LNCaP clone FGC (cell line): Measurements from ENCODE around the gene DCLK1.

ENCODE experiments used
- DNase-seq: peaks from one replicate; pipeline ENCODE4 v3.0.0-alpha.2; 2011; ENCODE audit warnings: low read depth
- H3K4me3 ChIP-seq: 2 replicates; pipeline ENCODE4 v1.5.1; 2011; ENCODE audit warnings: mild to moderate bottlenecking, low read depth, low read length, control low read depth
- TF ChIP-seq, protein P1 (sequence below): IDR thresholded peaks from 2 replicates; pipeline ENCODE4 v1.5.1; 2012; ENCODE audit warnings: mild to moderate bottlenecking; ENCODE audit not compliant: control insufficient read depth, insufficient read depth; ENCODE audit errors: extremely low read depth

Gene DCLK1

DNA sequence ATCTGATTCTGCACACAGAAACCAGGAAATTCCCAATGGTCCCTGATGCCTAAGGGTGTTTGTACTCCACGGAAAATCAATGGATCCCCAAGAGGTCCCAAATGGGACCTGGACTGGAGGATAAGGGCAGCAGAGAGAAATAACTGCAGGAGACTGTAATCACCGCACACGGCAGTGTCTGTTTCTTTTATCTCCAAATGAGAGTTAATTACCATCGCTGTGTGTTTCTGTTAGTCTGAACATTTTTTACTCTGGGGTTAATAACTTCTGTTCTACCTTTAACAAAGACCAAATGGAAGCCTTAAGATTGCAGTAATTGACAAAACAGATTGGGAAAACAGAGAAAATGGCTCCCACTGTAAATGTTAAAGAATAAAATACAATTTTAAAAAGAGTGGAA is 320.9 kb downstream of the DCLK1 start:
- DNase-seq, result no peak
- no peak overlapping the region for H3K4me3 ChIP-seq
- TF ChIP-seq, protein P1, sequence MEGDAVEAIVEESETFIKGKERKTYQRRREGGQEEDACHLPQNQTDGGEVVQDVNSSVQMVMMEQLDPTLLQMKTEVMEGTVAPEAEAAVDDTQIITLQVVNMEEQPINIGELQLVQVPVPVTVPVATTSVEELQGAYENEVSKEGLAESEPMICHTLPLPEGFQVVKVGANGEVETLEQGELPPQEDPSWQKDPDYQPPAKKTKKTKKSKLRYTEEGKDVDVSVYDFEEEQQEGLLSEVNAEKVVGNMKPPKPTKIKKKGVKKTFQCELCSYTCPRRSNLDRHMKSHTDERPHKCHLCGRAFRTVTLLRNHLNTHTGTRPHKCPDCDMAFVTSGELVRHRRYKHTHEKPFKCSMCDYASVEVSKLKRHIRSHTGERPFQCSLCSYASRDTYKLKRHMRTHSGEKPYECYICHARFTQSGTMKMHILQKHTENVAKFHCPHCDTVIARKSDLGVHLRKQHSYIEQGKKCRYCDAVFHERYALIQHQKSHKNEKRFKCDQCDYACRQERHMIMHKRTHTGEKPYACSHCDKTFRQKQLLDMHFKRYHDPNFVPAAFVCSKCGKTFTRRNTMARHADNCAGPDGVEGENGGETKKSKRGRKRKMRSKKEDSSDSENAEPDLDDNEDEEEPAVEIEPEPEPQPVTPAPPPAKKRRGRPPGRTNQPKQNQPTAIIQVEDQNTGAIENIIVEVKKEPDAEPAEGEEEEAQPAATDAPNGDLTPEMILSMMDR, result no peak

DNA sequence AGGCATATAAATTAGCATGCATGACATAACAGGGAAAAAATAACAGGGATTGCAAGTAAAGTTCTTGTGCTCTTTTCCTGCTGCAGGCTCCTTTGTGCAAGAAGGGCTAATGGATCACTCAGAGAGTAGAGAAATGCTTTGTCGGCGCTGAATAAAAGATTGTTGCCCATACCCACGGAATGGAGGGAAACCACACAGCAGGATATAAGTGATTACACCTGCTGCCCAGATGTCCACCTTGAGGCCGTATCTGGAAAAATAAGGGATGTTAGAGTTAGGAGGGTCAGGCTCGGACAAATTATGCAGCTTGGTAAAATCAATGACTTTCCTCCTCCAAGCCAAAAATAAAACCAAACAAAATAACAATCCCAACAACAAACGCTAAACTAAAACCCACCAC is 322.3 kb downstream of the DCLK1 start:
- H3K4me3 ChIP-seq, result no peak overlapping the region
- TF ChIP-seq, protein P1, result no peak
- no peak for DNase-seq

DNA sequence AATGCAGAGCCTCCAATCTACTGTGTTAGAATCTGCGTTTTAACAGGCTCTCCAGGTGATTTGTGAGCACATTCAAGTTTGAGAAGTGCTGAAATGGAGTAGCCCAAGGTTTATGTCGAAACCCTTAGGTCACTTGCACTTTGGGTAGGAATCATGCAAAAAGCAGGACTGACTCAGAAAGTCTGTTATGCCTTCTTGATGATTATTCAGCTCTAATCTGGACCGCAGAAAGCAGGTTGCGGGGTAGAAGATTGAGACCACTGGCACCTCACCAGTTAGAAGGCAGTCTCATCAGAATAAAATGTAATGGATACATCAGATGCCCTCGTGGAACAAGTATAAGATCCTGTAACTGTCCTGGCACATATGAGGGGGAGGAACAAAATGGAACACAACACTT is 326.3 kb downstream of the DCLK1 start:
- no peak for DNase-seq
- H3K4me3 ChIP-seq, result no peak overlapping the region
- TF ChIP-seq, protein P1, result no peak

DNA sequence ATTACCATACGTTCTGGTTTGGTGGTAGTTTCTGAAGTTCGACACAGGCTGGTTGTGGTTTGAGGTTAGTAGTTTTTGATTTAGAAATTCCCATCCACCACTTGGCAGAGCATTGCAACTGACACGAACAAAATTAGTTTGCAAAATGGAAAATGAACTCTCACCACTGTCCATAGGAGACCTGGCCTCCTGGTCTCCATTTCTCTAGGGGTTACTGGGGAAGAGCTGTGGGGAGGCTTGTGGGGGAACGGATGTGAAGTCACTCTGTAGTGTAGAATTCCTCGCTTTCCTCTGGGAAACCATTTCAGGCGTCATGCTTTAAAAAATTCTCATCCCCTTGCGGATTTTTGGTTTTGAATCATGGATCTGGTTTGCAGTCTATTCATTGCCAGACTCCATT is 333.2 kb downstream of the DCLK1 start:
- no peak for DNase-seq
- TF ChIP-seq, protein P1, result no peak
- H3K4me3 ChIP-seq, result no peak overlapping the region

DNA sequence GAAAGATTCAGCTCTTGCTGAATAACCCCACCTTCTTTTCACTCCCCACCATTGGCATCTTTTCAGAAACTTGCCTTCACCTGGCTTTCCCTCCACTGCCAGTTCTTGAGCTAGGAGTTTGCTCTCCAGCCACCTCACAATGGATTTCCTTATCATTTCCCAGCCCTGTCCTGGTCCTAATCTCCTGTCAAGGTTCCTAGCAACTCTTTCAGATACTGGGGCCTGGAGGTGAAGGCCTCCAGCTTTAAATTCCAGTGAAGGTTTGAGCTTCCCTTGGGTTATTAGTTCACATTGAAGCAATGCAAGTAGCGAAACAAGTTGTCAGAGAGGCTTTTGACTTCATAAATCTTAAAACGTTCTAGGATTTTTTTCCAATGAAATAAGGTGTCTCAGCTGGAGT is 333.9 kb downstream of the DCLK1 start:
- TF ChIP-seq, protein P1, result no peak
- no peak overlapping the region for H3K4me3 ChIP-seq
- DNase-seq, result no peak

DNA sequence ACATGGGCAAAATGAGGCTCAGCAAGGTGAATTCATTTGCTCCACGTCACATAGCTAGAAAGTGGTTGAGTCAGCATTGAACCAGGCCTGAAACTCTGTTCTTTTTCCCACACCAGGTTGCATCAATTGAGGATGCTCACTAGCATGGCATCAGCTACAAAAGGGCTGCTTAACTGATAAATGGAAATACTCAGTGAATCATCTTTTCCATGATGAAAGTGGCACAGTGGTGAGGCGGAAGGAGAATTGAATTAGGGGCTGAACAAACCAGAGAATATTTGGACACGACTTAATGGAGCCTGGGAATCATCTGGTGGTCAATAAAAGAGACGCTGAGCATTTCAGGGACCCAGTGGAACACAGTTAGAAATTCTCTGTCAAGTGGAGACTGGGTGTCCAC is 334.6 kb downstream of the DCLK1 start:
- TF ChIP-seq, protein P1, result no peak
- H3K4me3 ChIP-seq, result no peak overlapping the region
- no peak for DNase-seq

DNA sequence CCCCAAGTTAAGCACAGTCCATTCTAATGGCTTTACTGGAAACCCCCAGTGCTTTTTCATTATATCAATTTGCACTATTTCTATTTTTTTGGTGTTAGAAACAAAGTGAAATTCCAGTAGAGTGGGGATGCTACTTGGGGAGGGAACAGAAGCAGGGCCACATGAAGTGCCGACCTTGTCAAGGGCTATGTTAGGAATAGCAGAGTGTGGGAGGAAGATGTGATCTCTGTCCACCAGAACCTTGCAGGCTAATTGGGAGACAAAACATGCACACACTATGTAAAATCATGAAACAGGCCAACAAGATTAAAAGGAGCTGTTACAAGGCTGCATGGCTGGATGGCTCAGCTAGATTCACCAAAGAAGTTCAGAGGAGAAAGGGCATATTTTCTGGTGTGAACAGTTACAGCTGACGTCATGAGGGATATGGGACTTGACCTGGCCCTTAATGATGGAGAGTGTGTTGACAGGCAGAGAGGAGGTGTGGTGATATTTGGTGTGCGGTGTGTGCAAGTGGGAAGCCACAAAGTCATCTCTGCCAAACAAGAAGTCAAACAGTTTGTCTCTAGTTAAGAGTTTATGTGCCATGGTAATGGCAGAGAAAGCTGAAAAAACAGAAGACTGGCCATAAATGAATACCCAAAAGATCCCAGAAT is 336.3 kb downstream of the DCLK1 start:
- H3K4me3 ChIP-seq, result no peak overlapping the region
- no peak for DNase-seq
- TF ChIP-seq, protein P1, result no peak
